ENCODE results near the gene INPP5D. TPM values are rescaled to one million over a fixed set of nuclear protein-coding genes. Genes with fewer than 3 reads are reported as not detected.

INPP5D gene
- total RNA-seq, 2 experiments from 2014 or later, result 79.5 to 92.6 TPM

DNA sequence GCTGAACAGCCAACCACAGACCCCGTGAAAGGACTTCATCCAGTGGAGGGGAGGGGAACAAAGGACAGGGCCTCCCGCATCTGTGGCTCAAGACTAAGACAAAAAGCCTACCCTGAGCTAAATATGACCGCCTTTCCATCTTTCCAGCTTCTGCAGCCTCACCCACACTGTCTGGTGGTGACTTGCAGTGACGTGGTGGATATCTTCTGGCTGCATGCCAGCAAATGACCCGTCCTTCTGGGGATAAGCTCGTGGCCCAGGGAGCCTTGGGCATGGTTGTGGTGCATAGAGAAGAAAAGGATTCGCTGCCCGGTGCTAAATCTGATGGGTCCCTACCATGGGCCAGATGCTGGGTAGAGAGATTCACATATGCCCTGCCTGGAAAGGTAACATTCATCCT is 38.4 kb upstream of the INPP5D start:
- ChIA-PET CTCF (ENCODE audit: unreplicated experiment) (no interaction called here), POLR2A (no interaction called here)
- H3K4me1 ChIP-seq (ENCODE audit: insufficient read depth, low read length, poor library complexity, severe bottlenecking), result no peaks in the 10 kb centered on the region
- no peaks in the 10 kb centered on the region for H3K9me3 ChIP-seq (ENCODE audit: low read length)
- H3K4me3 ChIP-seq (ENCODE audit: low read depth, low read length, poor library complexity, severe bottlenecking), result no peak overlapping the region
- no peak for TF ChIP-seq EZH2phosphoT487 (IDR thresholded peaks at IDR 0.05; ENCODE audit: borderline replicate concordance, low read depth, low read length)
- TF ChIP-seq, protein P1, sequence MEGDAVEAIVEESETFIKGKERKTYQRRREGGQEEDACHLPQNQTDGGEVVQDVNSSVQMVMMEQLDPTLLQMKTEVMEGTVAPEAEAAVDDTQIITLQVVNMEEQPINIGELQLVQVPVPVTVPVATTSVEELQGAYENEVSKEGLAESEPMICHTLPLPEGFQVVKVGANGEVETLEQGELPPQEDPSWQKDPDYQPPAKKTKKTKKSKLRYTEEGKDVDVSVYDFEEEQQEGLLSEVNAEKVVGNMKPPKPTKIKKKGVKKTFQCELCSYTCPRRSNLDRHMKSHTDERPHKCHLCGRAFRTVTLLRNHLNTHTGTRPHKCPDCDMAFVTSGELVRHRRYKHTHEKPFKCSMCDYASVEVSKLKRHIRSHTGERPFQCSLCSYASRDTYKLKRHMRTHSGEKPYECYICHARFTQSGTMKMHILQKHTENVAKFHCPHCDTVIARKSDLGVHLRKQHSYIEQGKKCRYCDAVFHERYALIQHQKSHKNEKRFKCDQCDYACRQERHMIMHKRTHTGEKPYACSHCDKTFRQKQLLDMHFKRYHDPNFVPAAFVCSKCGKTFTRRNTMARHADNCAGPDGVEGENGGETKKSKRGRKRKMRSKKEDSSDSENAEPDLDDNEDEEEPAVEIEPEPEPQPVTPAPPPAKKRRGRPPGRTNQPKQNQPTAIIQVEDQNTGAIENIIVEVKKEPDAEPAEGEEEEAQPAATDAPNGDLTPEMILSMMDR (conservative IDR thresholded peaks at IDR 0.05; ENCODE audit: low read length), result no peak
- no peak for DNase-seq (ENCODE audit: low spot score)
- no peaks in the 10 kb centered on the region for H4K20me1 ChIP-seq (ENCODE audit: insufficient read depth, low read length)
- no peak overlapping the region for H2AFZ ChIP-seq (ENCODE audit: low read length)
- H3K36me3 ChIP-seq (ENCODE audit: insufficient read depth, low read length), result no peaks in the 10 kb centered on the region
- BruUV-seq (replicated peaks), result no TSS peak
- intact Hi-C loops (cut with micrococcal nuclease; ENCODE audit: unreplicated experiment), result no loop called here
- H3K4me2 ChIP-seq (ENCODE audit: low read length), result no peak overlapping the region
- H3K79me2 ChIP-seq (ENCODE audit: insufficient read depth, low read depth, low read length), result no peaks in the 10 kb centered on the region
- H3K27ac ChIP-seq (ENCODE audit: low read depth, low read length, poor library complexity, severe bottlenecking), result no peak overlapping the region
- H3K9me2 ChIP-seq (ENCODE audit: insufficient read depth, low read length), result no peaks in the 10 kb centered on the region

DNA sequence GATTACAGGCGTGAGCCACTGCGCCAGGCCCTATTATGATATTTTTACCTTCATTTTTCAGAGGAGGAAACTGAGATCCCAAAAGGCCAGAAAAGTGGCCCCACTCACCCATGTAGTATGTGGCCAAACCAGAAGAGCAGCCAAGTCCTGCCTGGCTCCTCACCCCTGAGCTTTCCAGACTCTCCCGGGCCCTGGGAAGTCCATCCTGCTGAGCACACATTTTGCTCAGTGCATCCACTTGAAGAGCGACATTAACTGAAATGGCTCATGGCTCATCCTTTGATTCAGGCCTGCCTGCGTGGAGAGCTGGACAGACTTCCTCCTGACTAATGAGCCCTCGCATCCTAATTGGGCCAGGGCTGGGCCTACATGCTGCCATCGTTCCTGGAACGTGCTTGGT is 37.6 kb upstream of the INPP5D start:
- Histone ChIP-seq H3K9me3 (ENCODE audit: low read length) (no peaks in the 10 kb centered on the region), H3K4me3 (ENCODE audit: low read depth, low read length, poor library complexity, severe bottlenecking) (no peak overlapping the region), H3K4me1 (ENCODE audit: insufficient read depth, low read length, poor library complexity, severe bottlenecking) (no peaks in the 10 kb centered on the region), H3K79me2 (ENCODE audit: insufficient read depth, low read depth, low read length) (no peaks in the 10 kb centered on the region), H3K4me2 (ENCODE audit: low read length) (no peak overlapping the region), H4K20me1 (ENCODE audit: insufficient read depth, low read length) (no peaks in the 10 kb centered on the region), H2AFZ (ENCODE audit: low read length) (no peak overlapping the region), H3K36me3 (ENCODE audit: insufficient read depth, low read length) (no peaks in the 10 kb centered on the region), H3K9me2 (ENCODE audit: insufficient read depth, low read length) (no peaks in the 10 kb centered on the region), H3K27ac (ENCODE audit: low read depth, low read length, poor library complexity, severe bottlenecking) (no peak overlapping the region)
- TF ChIP-seq, protein P1 (conservative IDR thresholded peaks at IDR 0.05; ENCODE audit: low read length), result no peak
- no peak for TF ChIP-seq EZH2phosphoT487 (IDR thresholded peaks at IDR 0.05; ENCODE audit: borderline replicate concordance, low read depth, low read length)
- CTCF ChIA-PET (ENCODE audit: unreplicated experiment), result no interaction called here
- intact Hi-C loops (cut with micrococcal nuclease; ENCODE audit: unreplicated experiment), result no loop called here
- no peak for DNase-seq (ENCODE audit: low spot score)
- BruUV-seq (replicated peaks), result no TSS peak
- POLR2A ChIA-PET, result no interaction called here

DNA sequence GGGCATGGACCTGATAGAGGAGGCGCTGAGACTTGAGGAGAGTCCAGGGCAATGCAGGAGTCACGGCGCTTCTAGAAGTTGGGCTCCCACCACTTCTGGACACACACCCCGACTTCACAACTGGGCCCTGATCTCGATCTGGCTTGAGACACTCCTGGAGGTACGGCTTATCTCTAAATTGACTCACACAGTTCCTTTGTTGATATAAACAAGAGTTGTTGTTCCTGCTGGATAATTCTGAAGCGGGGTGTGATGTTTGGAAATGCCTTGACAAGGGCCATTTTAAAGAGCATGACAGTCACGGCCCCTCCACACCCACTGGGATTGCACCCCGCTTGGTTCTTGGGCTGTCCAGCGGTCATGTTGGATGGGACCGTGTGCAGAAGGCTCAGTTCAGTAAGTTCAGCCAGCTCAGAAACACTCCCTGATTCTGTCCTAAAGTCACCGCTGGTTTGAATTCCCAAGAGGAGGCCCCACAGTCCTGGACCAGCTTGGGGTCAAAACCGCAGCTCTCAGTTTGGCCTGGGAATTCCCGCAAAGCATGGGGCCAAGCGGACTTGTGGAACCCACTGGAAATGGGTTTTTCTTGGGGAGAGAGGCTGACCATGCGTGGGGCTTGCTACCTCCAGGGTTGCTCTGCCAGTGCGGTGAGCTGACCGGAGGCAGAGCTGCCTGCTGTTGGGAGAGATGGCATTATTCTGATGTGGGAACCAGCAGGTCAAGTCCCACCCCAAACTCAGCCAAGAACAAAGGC is 37.0 kb upstream of the INPP5D start:
- H3K9me3 ChIP-seq (ENCODE audit: low read length), result no peaks in the 10 kb centered on the region
- H3K4me2 ChIP-seq (ENCODE audit: low read length), result no peak overlapping the region
- H3K36me3 ChIP-seq (ENCODE audit: insufficient read depth, low read length), result no peaks in the 10 kb centered on the region
- H2AFZ ChIP-seq (ENCODE audit: low read length), result no peak overlapping the region
- H3K27ac ChIP-seq (ENCODE audit: low read depth, low read length, poor library complexity, severe bottlenecking), result no peak overlapping the region
- POLR2A ChIA-PET, result no interaction called here
- CTCF ChIA-PET (ENCODE audit: unreplicated experiment), result no interaction called here
- H3K79me2 ChIP-seq (ENCODE audit: insufficient read depth, low read depth, low read length), result no peaks in the 10 kb centered on the region
- no peaks in the 10 kb centered on the region for H4K20me1 ChIP-seq (ENCODE audit: insufficient read depth, low read length)
- no peaks in the 10 kb centered on the region for H3K4me1 ChIP-seq (ENCODE audit: insufficient read depth, low read length, poor library complexity, severe bottlenecking)
- H3K9me2 ChIP-seq (ENCODE audit: insufficient read depth, low read length), result no peaks in the 10 kb centered on the region
- intact Hi-C loops (cut with micrococcal nuclease; ENCODE audit: unreplicated experiment), result no loop called here
- no peak for DNase-seq (ENCODE audit: low spot score)
- BruUV-seq (replicated peaks), result no TSS peak
- no peak for TF ChIP-seq EZH2phosphoT487 (IDR thresholded peaks at IDR 0.05; ENCODE audit: borderline replicate concordance, low read depth, low read length)
- TF ChIP-seq, protein P1 (conservative IDR thresholded peaks at IDR 0.05; ENCODE audit: low read length), result no peak
- no peak overlapping the region for H3K4me3 ChIP-seq (ENCODE audit: low read depth, low read length, poor library complexity, severe bottlenecking)

All from OCI-LY7 (cell line).